ENCODE data around the gene ACTN1.

- no peak for TF ChIP-seq ZNF175 (tag by site-specific recombination; IDR thresholded peaks at IDR 0.05)
- no peak for TF ChIP-seq CTCF (tag by site-specific recombination; IDR thresholded peaks at IDR 0.05)
- no peak for TF ChIP-seq TCF7L2 (IDR thresholded peaks at IDR 0.05; ENCODE audit: borderline replicate concordance, low read depth, low read length)
Observed at GRCh38 chr14:68888025-68888850, 90.9 kb downstream of the ACTN1 start.
